GM19238 (cell line): ENCODE data around the gene DDX51.
"Not testable (repeated sequence)": the region's sequence is repeated elsewhere in the genome, so short reads cannot be mapped to it uniquely, and the experiment has no call there.

Experiments
- DNase-seq: peaks from one replicate; pipeline ENCODE4 v3.0.0; 2011; ENCODE audit warnings: low spot score; ENCODE audit not compliant: insufficient read length

Gene DDX51

GRCh38 chr12:132154941-132155770 lies 11.0 kb upstream of the DDX51 start:
- DNase-seq: no peak

GRCh38 chr12:132154341-132154761 lies 10.2 kb upstream of the DDX51 start:
- DNase-seq: no peak

- DNase-seq: peak; percentile 90
Observed at GRCh38 chr12:132153501-132154340, 9.6 kb upstream of the DDX51 start.

GRCh38 chr12:132152953-132153352 lies 8.8 kb upstream of the DDX51 start:
- DNase-seq: no peak

GRCh38 chr12:132152411-132152821 lies 8.3 kb upstream of the DDX51 start:
- no peak for DNase-seq

- DNase-seq: no peak
Observed at GRCh38 chr12:132151766-132152410, 7.8 kb upstream of the DDX51 start.

- DNase-seq: no peak
Observed at GRCh38 chr12:132151145-132151765, 7.1 kb upstream of the DDX51 start.

GRCh38 chr12:132150780-132151144 lies 6.6 kb upstream of the DDX51 start:
- DNase-seq: no peak

GRCh38 chr12:132149526-132149925 lies 5.4 kb upstream of the DDX51 start:
- not testable (repeated sequence) for DNase-seq

GRCh38 chr12:132148368-132149045 lies 4.4 kb upstream of the DDX51 start:
- no peak for DNase-seq

GRCh38 chr12:132147423-132148367 lies 3.6 kb upstream of the DDX51 start:
- DNase-seq: no peak

- no peak for DNase-seq
Observed at GRCh38 chr12:132146772-132147422, 2.8 kb upstream of the DDX51 start.

- no peak for DNase-seq
Observed at GRCh38 chr12:132146098-132146497, 2.0 kb upstream of the DDX51 start.

- DNase-seq: no peak
Observed at GRCh38 chr12:132145334-132145733, 1.2 kb upstream of the DDX51 start.

GRCh38 chr12:132144810-132145168 lies 670 bp upstream of the DDX51 start:
- DNase-seq: no peak

- no peak for DNase-seq
Observed at GRCh38 chr12:132143336-132144071, 615 bp downstream of the DDX51 start.

- DNase-seq: no peak
Observed at GRCh38 chr12:132142679-132143335, 1.3 kb downstream of the DDX51 start.
